SK-N-SH (cell line): ENCODE measurements around the gene ZNF282. TPM values are rescaled to one million over a fixed set of nuclear protein-coding genes. Genes with fewer than 3 reads are reported as not detected.

Experiments used
- CTCF ChIA-PET: fragments of 300-600, 350-600 bp; formaldehyde crosslinking; extraction: SDS; loops from one replicate; lab custom pipeline; 2021; lab: Yijun Ruan, JAX
- POLR2A ChIA-PET: fragments of 350-600 bp; sonication (Branson Sonifier 250); formaldehyde crosslinking; extraction: SDS; loops from one replicate; lab custom pipeline; 2020; ENCODE audit warnings: antibody characterized with exemption, inconsistent platforms; lab: Yijun Ruan, JAX
- DNase-seq: peaks from one replicate; pipeline ENCODE4 v3.0.0; 2012
- H2AFZ ChIP-seq: fragments of 200-600 bp; sonication (generic); 2 replicates; pipeline ENCODE4 v1.8.1; 2016; ENCODE audit warnings: antibody characterized with exemption, mild to moderate bottlenecking, low read depth
- H3F3A ChIP-seq: fragments of 200-600 bp; sonication (generic); replicated peaks from 2 replicates; pipeline ENCODE3; 2016; ENCODE audit warnings: antibody characterized with exemption, mild to moderate bottlenecking; ENCODE audit not compliant: insufficient read depth
- H3K27ac ChIP-seq, 2 experiments: fragments of 200-500 bp in 1 of 2; fragments of 200-600 bp in 1 of 2; sonication (Bioruptor generic) in 1 of 2; sonication (generic), shearing (Covaris generic) in 1 of 2; 2 replicates each; pipeline versions ENCODE4 v1.5.1 to v1.6.1; 2014 to 2016; ENCODE audit warnings: low read depth in 2 of 2, inconsistent platforms in 1 of 2, low read length in 1 of 2, mild to moderate bottlenecking in 1 of 2, mixed read lengths in 1 of 2
- H3K27me3 ChIP-seq: fragments of 200-600 bp; sonication (generic), shearing (Covaris generic); 2 replicates; pipeline ENCODE4 v1.6.1; 2016; ENCODE audit warnings: mixed run types; ENCODE audit not compliant: insufficient read depth
- H3K36me3 ChIP-seq, 2 experiments: fragments of 200-500 bp in 1 of 2; fragments of 200-600 bp in 1 of 2; sonication (Bioruptor generic) in 1 of 2; sonication (generic) in 1 of 2; replicated peaks in 1 of 2; 2 replicates each; pipeline versions ENCODE3 to v1.5.1; 2014 to 2016; ENCODE audit warnings: low read length in 1 of 2, mild to moderate bottlenecking in 1 of 2; ENCODE audit not compliant: insufficient read depth in 2 of 2, control insufficient read depth in 1 of 2
- H3K4me1 ChIP-seq, 2 experiments: fragments of 200-500 bp in 1 of 2; fragments of 200-600 bp in 1 of 2; sonication (Bioruptor generic) in 1 of 2; sonication (generic), shearing (Covaris generic) in 1 of 2; 2 replicates each; pipeline versions ENCODE4 v1.5.1 to v1.6.1; 2014 to 2016; ENCODE audit warnings: low read depth in 1 of 2, low read length in 1 of 2, mixed run types in 1 of 2; ENCODE audit not compliant: insufficient read depth in 2 of 2, control insufficient read depth in 1 of 2
- H3K4me2 ChIP-seq: fragments of 200-600 bp; sonication (generic), shearing (Covaris generic); 2 replicates; pipeline ENCODE4 v1.6.1; 2017; ENCODE audit warnings: mixed run types
- H3K4me3 ChIP-seq, 2 experiments: fragments of 200-500 bp in 1 of 2; fragments of 200-600 bp in 1 of 2; sonication (Bioruptor generic) in 1 of 2; sonication (generic), shearing (Covaris generic) in 1 of 2; 2 replicates each; pipeline versions ENCODE4 v1.5.1 to v1.8.1; 2014 to 2016; ENCODE audit warnings: low read depth in 2 of 2, inconsistent platforms in 1 of 2, low read length in 1 of 2, mild to moderate bottlenecking in 1 of 2, mixed read lengths in 1 of 2, moderate library complexity in 1 of 2
- H3K79me2 ChIP-seq: fragments of 200-600 bp; sonication (generic); 2 replicates; pipeline ENCODE4 v1.8.1; 2017; ENCODE audit warnings: mild to moderate bottlenecking; ENCODE audit not compliant: insufficient read depth
- H3K9ac ChIP-seq: fragments of 200-600 bp; sonication (generic); 2 replicates; pipeline ENCODE4 v1.6.1; 2017; ENCODE audit warnings: mixed run types
- H3K9me2 ChIP-seq: fragments of 200-600 bp; sonication (generic); 2 replicates; pipeline ENCODE4 v1.6.1; 2017; ENCODE audit warnings: mixed run types
- H3K9me3 ChIP-seq: fragments of 200-600 bp; sonication (generic); 2 replicates; pipeline ENCODE4 v1.6.1; 2017; ENCODE audit warnings: mixed run types, mild to moderate bottlenecking, moderate library complexity
- H4K20me1 ChIP-seq: fragments of 200-600 bp; sonication (generic); 2 replicates; pipeline ENCODE4 v1.6.1; 2017; ENCODE audit warnings: mild to moderate bottlenecking, mixed run types; ENCODE audit not compliant: insufficient read depth
- ELF1 ChIP-seq: IDR thresholded peaks from 2 replicates; pipeline ENCODE4 v1.4.0; 2012
- FOSL2 ChIP-seq: IDR thresholded peaks from 2 replicates; pipeline ENCODE4 v1.4.0; 2012; ENCODE audit warnings: low read depth, mild to moderate bottlenecking, moderate library complexity, borderline replicate concordance
- FOXM1 ChIP-seq: IDR thresholded peaks from 2 replicates; pipeline ENCODE4 v1.4.0; 2012; ENCODE audit warnings: low read depth, mild to moderate bottlenecking
- IRF3 ChIP-seq: fragments of 150-350 bp; IDR thresholded peaks from 2 replicates; pipeline ENCODE4 v1.6.1; 2016; ENCODE audit warnings: mild to moderate bottlenecking, low read depth, low read length
- MEF2A ChIP-seq: IDR thresholded peaks from 2 replicates; pipeline ENCODE4 v1.4.0; 2012; ENCODE audit warnings: low read depth, borderline replicate concordance
- USF1 ChIP-seq: IDR thresholded peaks from 2 replicates; pipeline ENCODE4 v1.4.0; 2012; ENCODE audit warnings: low read depth, borderline replicate concordance
- WGBS: methylation state at CpG from one replicate; pipeline ENCODE4 v1.1.6; 2017; ENCODE audit warnings: low lambda C conversion rate; 5-methylcytosine and 5-hydroxymethylcytosine counted together
- polyA plus RNA-seq, 3 experiments: library from polyadenylated mRNA; depleted of rRNA; stranded (reverse); fragments of >200 nt; gene quantifications; 2 replicates each; pipeline ENCODE4 v1.2.3, GENCODE V29; 2012
- TF ChIP-seq, protein P1 (sequence below): IDR thresholded peaks from 2 replicates; pipeline ENCODE4 v1.6.1; 2012; ENCODE audit warnings: mild to moderate bottlenecking, low read depth, low read length, moderate library complexity
- TF ChIP-seq, protein P2 (sequence below): IDR thresholded peaks from 2 replicates; pipeline ENCODE4 v1.4.0; 2012; ENCODE audit warnings: low read depth, borderline replicate concordance

ZNF282 gene
- polyA plus RNA-seq, 1 of the 3 experiments (the other 2 are of a cell fraction) = 17.9 TPM

GRCh38 chr7:149156898-149157297 lies 38.4 kb upstream of the ZNF282 start (continued):
- no peak for TF ChIP-seq IRF3
- TF ChIP-seq ELF1 = no peak
- TF ChIP-seq FOXM1 = no peak
- TF ChIP-seq USF1 = no peak
- no peak for TF ChIP-seq MEF2A

- CTCF ChIA-PET = interaction anchor here (0.9 to 1.8 kb wide), 3 partner anchors 12 to 35 kb away, joined by 3 to 9 read pairs (median 5); partner anchors contain the start of genes ZNF398 and ZNF425
- POLR2A ChIA-PET = no interaction called here
- H2AFZ ChIP-seq = no peak overlapping the region
- H3K4me1 ChIP-seq = 0 out of 4 replicates have a peak, but pooled peaks cover 0 to 6% of the 10 kb centered on the region in 2 experiments
- peaks cover 6% of the 10 kb centered on the region for H3F3A ChIP-seq
- no peaks in the 10 kb centered on the region for H3K27me3 ChIP-seq
- TF ChIP-seq, protein P1, sequence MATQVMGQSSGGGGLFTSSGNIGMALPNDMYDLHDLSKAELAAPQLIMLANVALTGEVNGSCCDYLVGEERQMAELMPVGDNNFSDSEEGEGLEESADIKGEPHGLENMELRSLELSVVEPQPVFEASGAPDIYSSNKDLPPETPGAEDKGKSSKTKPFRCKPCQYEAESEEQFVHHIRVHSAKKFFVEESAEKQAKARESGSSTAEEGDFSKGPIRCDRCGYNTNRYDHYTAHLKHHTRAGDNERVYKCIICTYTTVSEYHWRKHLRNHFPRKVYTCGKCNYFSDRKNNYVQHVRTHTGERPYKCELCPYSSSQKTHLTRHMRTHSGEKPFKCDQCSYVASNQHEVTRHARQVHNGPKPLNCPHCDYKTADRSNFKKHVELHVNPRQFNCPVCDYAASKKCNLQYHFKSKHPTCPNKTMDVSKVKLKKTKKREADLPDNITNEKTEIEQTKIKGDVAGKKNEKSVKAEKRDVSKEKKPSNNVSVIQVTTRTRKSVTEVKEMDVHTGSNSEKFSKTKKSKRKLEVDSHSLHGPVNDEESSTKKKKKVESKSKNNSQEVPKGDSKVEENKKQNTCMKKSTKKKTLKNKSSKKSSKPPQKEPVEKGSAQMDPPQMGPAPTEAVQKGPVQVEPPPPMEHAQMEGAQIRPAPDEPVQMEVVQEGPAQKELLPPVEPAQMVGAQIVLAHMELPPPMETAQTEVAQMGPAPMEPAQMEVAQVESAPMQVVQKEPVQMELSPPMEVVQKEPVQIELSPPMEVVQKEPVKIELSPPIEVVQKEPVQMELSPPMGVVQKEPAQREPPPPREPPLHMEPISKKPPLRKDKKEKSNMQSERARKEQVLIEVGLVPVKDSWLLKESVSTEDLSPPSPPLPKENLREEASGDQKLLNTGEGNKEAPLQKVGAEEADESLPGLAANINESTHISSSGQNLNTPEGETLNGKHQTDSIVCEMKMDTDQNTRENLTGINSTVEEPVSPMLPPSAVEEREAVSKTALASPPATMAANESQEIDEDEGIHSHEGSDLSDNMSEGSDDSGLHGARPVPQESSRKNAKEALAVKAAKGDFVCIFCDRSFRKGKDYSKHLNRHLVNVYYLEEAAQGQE = no peak
- peak; percentile 50 for TF ChIP-seq FOSL2
- TF ChIP-seq, all 33 proteins: peak for 1
- DNase-seq = no peak
- no peak overlapping the region for H3K4me3 ChIP-seq
- H3K4me2 ChIP-seq = no peak overlapping the region
- H3K9ac ChIP-seq = no peak overlapping the region
- H3K9me2 ChIP-seq = no peaks in the 10 kb centered on the region
- no peaks in the 10 kb centered on the region for H3K9me3 ChIP-seq
- peaks cover 67% of the 10 kb centered on the region for H3K79me2 ChIP-seq
- peaks cover 18 to 53% of the 10 kb centered on the region in 2 experiments for H3K36me3 ChIP-seq
- H3K27ac ChIP-seq = no peak overlapping the region
- WGBS = 46% methylated on average over 5 of the region's 5 CpGs
- H4K20me1 ChIP-seq = no peaks in the 10 kb centered on the region
These were observed 34.0 kb upstream of the ZNF282 start for GRCh38 chr7:149161241-149161848.

- no peak for DNase-seq
- Histone ChIP-seq H4K20me1 (no peaks in the 10 kb centered on the region), H3K9ac (no peak overlapping the region), H3K9me3 (no peaks in the 10 kb centered on the region), H3K9me2 (no peaks in the 10 kb centered on the region), H3F3A (peaks cover 6% of the 10 kb centered on the region)
- CTCF ChIA-PET = interaction anchor here (1.0 to 2.6 kb wide), 6 partner anchors 15 to 29 kb away, joined by 3 to 11 read pairs (median 6); partner anchors contain the start of genes ZNF282 and ZNF398
- WGBS = 94% methylated on average over 1 of the region's 1 CpG
- TF ChIP-seq, protein P2, sequence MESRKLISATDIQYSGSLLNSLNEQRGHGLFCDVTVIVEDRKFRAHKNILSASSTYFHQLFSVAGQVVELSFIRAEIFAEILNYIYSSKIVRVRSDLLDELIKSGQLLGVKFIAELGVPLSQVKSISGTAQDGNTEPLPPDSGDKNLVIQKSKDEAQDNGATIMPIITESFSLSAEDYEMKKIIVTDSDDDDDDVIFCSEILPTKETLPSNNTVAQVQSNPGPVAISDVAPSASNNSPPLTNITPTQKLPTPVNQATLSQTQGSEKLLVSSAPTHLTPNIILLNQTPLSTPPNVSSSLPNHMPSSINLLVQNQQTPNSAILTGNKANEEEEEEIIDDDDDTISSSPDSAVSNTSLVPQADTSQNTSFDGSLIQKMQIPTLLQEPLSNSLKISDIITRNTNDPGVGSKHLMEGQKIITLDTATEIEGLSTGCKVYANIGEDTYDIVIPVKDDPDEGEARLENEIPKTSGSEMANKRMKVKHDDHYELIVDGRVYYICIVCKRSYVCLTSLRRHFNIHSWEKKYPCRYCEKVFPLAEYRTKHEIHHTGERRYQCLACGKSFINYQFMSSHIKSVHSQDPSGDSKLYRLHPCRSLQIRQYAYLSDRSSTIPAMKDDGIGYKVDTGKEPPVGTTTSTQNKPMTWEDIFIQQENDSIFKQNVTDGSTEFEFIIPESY = no peak
- TF ChIP-seq FOXM1 = no peak
- TF ChIP-seq, all 33 proteins: peak for 0
- Histone ChIP-seq H3K79me2 (peaks cover 26% of the 10 kb centered on the region), H3K4me1 (0 out of 4 replicates have a peak, but pooled peaks cover 0 to 1% of the 10 kb centered on the region in 2 experiments), H3K36me3 (peaks cover 37 to 79% of the 10 kb centered on the region in 2 experiments), H3K4me2 (no peak overlapping the region), H3K27me3 (no peaks in the 10 kb centered on the region), H3K4me3 (no peak overlapping the region), H2AFZ (no peak overlapping the region), H3K27ac (no peak overlapping the region)
- POLR2A ChIA-PET = no interaction called here
These were observed 29.2 kb upstream of the ZNF282 start for GRCh38 chr7:149166142-149166541.
